ENCODE data around the gene CCPG1.
A peak's percentile ranks its signal among the peaks of the same experiment; 100 is the strongest.
"Not testable (repeated sequence)": the region's sequence is repeated elsewhere in the genome, so short reads cannot be mapped to it uniquely, and the experiment has no call there.

CCPG1 gene

GRCh38 chr15:55408012-55408928 lies at the start of gene CCPG1, which contains the start of gene PIERCE2:
TSS of gene CCPG1 (minus strand) at chr15:55408359. CDS start at chr15:55389424, 18,935 bp downstream.
TSS of gene PIERCE2 (plus strand) at chr15:55408495. CDS start at chr15:55408769, 274 bp downstream.
- peak; percentile 92 for DNase-seq

GRCh38 chr15:55457401-55458022 lies 49.4 kb upstream of the CCPG1 start:
- no peak for DNase-seq

- not testable (repeated sequence) for DNase-seq
Observed at GRCh38 chr15:55447030-55447394, 38.9 kb upstream of the CCPG1 start.

GRCh38 chr15:55446379-55447029 lies 38.3 kb upstream of the CCPG1 start:
- not testable (repeated sequence) for DNase-seq

GRCh38 chr15:55445936-55446335 lies 37.8 kb upstream of the CCPG1 start:
- DNase-seq = not testable (repeated sequence)

- DNase-seq = not testable (repeated sequence)
Observed at GRCh38 chr15:55443141-55443540, 35.0 kb upstream of the CCPG1 start.

- DNase-seq = peak; percentile 23
Observed at GRCh38 chr15:55434989-55435825, 27.0 kb upstream of the CCPG1 start.

- no peak for DNase-seq
Observed at GRCh38 chr15:55422089-55422488, 13.9 kb upstream of the CCPG1 start.

- no peak for DNase-seq
Observed at GRCh38 chr15:55420171-55420866, 12.2 kb upstream of the CCPG1 start.

GRCh38 chr15:55417678-55418077 lies 9.5 kb upstream of the CCPG1 start:
- DNase-seq = not testable (repeated sequence)

GRCh38 chr15:55408976-55409375 lies 817 bp upstream of the CCPG1 start:
- DNase-seq = not testable (repeated sequence)

GRCh38 chr15:55407498-55408011 lies 604 bp downstream of the CCPG1 start:
- no peak for DNase-seq

GRCh38 chr15:55403531-55403930 lies 4.6 kb downstream of the CCPG1 start:
- peak; percentile 69 for DNase-seq

- peak; percentile 3 for DNase-seq
Observed at GRCh38 chr15:55402707-55403106, 5.5 kb downstream of the CCPG1 start.

- no peak for DNase-seq
Observed at GRCh38 chr15:55401786-55402246, 6.3 kb downstream of the CCPG1 start.

GRCh38 chr15:55400050-55400449 lies 8.1 kb downstream of the CCPG1 start:
- DNase-seq = not testable (repeated sequence)

GRCh38 chr15:55398243-55398642 lies 9.9 kb downstream of the CCPG1 start:
- DNase-seq = no peak

GRCh38 chr15:55394694-55395093 lies 13.5 kb downstream of the CCPG1 start:
- no peak for DNase-seq

GRCh38 chr15:55389264-55389607 lies 18.9 kb downstream of the CCPG1 start:
- DNase-seq = no peak

- DNase-seq = no peak
Observed at GRCh38 chr15:55387027-55387426, 21.1 kb downstream of the CCPG1 start.

GRCh38 chr15:55383687-55384086 lies 24.5 kb downstream of the CCPG1 start:
- DNase-seq = no peak

- no peak for DNase-seq
Observed at GRCh38 chr15:55381595-55381994, 26.6 kb downstream of the CCPG1 start.

Data from GDM1 (cell line).